Nephron (organoid): ENCODE measurements around the gene ZNF526.

Experiments
- H3K27ac Mint-ChIP-seq, 3 experiments: 2 replicates each; pipeline ENCODE4 v1.8.0; 2020; ENCODE audit warnings: mixed read lengths in 3 of 3, mild to moderate bottlenecking in 2 of 3, moderate library complexity in 1 of 3
- H3K27me3 Mint-ChIP-seq: 2 replicates; pipeline ENCODE4 v1.8.0; 2021; ENCODE audit warnings: low read depth, mild to moderate bottlenecking, moderate library complexity, mixed read lengths
- H3K36me3 Mint-ChIP-seq: 2 replicates; pipeline ENCODE4 v1.8.0; 2020; ENCODE audit warnings: low read depth, mixed read lengths
- H3K4me1 Mint-ChIP-seq: 2 replicates; pipeline ENCODE4 v1.8.0; 2020; ENCODE audit warnings: mixed read lengths
- H3K4me3 Mint-ChIP-seq, 3 experiments: 2 replicates each; pipeline ENCODE4 v1.8.0; 2020; ENCODE audit warnings: mild to moderate bottlenecking in 3 of 3, mixed read lengths in 3 of 3, moderate library complexity in 2 of 3
- H3K9me3 Mint-ChIP-seq: 2 replicates; pipeline ENCODE4 v1.8.0; 2020; ENCODE audit warnings: mixed read lengths
- CTCF ChIP-seq, 3 experiments: fragments of 200-600 bp; sonication (generic); IDR thresholded peaks; one replicate each; pipeline ENCODE4 v1.5.0; 2021; ENCODE audit warnings: antibody characterized with exemption in 3 of 3; ENCODE audit not compliant: unreplicated experiment in 3 of 3

The ZNF526 gene

GRCh38 chr19:42220751-42221097, 612 bp downstream of the ZNF526 start:
- Mint-ChIP-seq H3K9me3 (no peaks in the 10 kb centered on the region), H3K27ac (peak overlapping the region; percentile 85 to 93 (median 85))

GRCh38 chr19:42224940-42225717, 5.0 kb downstream of the ZNF526 start:
- no peak for TF ChIP-seq CTCF (IDR thresholded peaks at IDR 0.05; ENCODE audit: unreplicated experiment in 3 of 3)
- Mint-ChIP-seq H3K27me3 (no peaks in the 10 kb centered on the region), H3K4me3 (no peak overlapping the region), H3K9me3 (no peaks in the 10 kb centered on the region), H3K4me1 (peaks cover 18% of the 10 kb centered on the region), H3K27ac (no peak overlapping the region), H3K36me3 (peaks cover 50% of the 10 kb centered on the region)

More at GRCh38 chr19:42220751-42221097, 612 bp downstream of the ZNF526 start:
- Mint-ChIP-seq H3K36me3 (peaks cover 22% of the 10 kb centered on the region), H3K4me3 (peak overlapping the region; percentile 92 to 93 (median 92)), H3K4me1 (peaks cover 37% of the 10 kb centered on the region), H3K27me3 (no peaks in the 10 kb centered on the region)
- no peak for TF ChIP-seq CTCF (IDR thresholded peaks at IDR 0.05; ENCODE audit: unreplicated experiment in 3 of 3)

GRCh38 chr19:42225718-42226292, 5.7 kb downstream of the ZNF526 start:
- no peak overlapping the region for H3K4me3 Mint-ChIP-seq
- H3K36me3 Mint-ChIP-seq = peaks cover 53% of the 10 kb centered on the region
- TF ChIP-seq CTCF (IDR thresholded peaks at IDR 0.05; ENCODE audit: unreplicated experiment in 3 of 3) = no peak
- no peaks in the 10 kb centered on the region for H3K27me3 Mint-ChIP-seq
- peaks cover 11% of the 10 kb centered on the region for H3K4me1 Mint-ChIP-seq
- H3K9me3 Mint-ChIP-seq = no peaks in the 10 kb centered on the region
- H3K27ac Mint-ChIP-seq = no peak overlapping the region

- Mint-ChIP-seq H3K4me1 (peaks cover 8% of the 10 kb centered on the region), H3K27me3 (no peaks in the 10 kb centered on the region), H3K9me3 (no peaks in the 10 kb centered on the region), H3K4me3 (no peak overlapping the region), H3K36me3 (peaks cover 64% of the 10 kb centered on the region), H3K27ac (no peak overlapping the region)
- no peak for TF ChIP-seq CTCF (IDR thresholded peaks at IDR 0.05; ENCODE audit: unreplicated experiment in 3 of 3)
Observed at GRCh38 chr19:42226886-42227285, 6.8 kb downstream of the ZNF526 start.

- no peak for TF ChIP-seq CTCF (IDR thresholded peaks at IDR 0.05; ENCODE audit: unreplicated experiment in 3 of 3)
- H3K36me3 Mint-ChIP-seq = peaks cover 64% of the 10 kb centered on the region
- H3K27me3 Mint-ChIP-seq = no peaks in the 10 kb centered on the region
Observed at GRCh38 chr19:42228641-42229040, 8.5 kb downstream of the ZNF526 start.

More at GRCh38 chr19:42228641-42229040, 8.5 kb downstream of the ZNF526 start:
- H3K9me3 Mint-ChIP-seq = no peaks in the 10 kb centered on the region
- no peak overlapping the region for H3K27ac Mint-ChIP-seq
- H3K4me1 Mint-ChIP-seq = peaks cover 8% of the 10 kb centered on the region
- H3K4me3 Mint-ChIP-seq = no peak overlapping the region
